Astrocyte of the spinal cord (primary cell): ENCODE data around the gene SAPCD2.

Experiments used
- DNase-seq: peaks from one replicate; pipeline ENCODE4 v3.0.0; 2011; ENCODE audit warnings: low read depth, low spot score
- H3K4me3 ChIP-seq: 2 replicates; pipeline ENCODE4 v1.5.1; 2011; ENCODE audit warnings: low read depth, mild to moderate bottlenecking, low read length, moderate library complexity
- in situ Hi-C: cut with HindIII; loops from 2 replicates; pipeline ENCODE4 v1.10.0; 2017; ENCODE audit warnings: low sequenced_read_pairs
- TF ChIP-seq, protein P1 (sequence below): IDR thresholded peaks from 2 replicates; pipeline ENCODE4 v1.5.1; 2012; ENCODE audit warnings: low read depth, mild to moderate bottlenecking, low read length, inconsistent platforms

Gene SAPCD2

DNA sequence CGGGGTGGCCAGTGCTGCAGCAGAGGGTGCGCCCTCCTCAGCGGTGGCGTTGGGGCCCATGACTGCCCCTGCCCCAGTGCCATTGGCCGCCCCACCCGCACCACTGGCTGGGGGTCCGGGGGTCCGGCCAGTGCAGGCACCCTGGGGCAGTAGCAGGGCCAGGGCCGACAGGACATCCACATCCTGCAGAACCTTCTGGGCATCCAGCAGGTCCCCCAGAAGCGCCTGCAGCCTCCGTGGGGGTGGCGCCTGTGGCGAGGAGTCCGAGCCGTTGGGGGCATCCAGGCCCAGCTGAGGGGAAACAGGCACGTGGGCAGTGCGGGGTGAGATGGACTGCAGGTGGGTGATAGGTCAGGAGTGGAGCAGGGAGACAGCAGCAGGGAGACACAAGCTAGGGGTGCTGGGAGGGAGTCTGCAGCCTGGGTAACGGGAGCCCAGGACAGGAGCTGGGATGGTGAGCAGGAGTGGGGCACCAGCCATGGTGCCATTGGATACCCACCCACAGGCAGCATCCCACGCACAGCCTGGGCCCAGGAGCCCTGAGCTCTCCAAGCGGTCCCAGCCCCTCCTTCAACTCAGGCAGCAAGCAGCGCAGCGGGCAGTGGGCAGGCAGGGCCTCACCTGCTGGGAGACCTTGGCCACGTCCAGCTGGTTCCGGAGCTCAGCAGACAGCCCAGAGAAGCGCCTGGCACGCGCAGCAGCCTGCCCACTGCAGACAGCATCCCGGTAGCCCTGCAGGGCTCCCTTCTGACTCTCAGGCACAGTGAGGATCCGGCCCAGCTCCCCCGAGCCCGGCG, 49.4 kb downstream of the SAPCD2 start:
- TF ChIP-seq, protein P1, sequence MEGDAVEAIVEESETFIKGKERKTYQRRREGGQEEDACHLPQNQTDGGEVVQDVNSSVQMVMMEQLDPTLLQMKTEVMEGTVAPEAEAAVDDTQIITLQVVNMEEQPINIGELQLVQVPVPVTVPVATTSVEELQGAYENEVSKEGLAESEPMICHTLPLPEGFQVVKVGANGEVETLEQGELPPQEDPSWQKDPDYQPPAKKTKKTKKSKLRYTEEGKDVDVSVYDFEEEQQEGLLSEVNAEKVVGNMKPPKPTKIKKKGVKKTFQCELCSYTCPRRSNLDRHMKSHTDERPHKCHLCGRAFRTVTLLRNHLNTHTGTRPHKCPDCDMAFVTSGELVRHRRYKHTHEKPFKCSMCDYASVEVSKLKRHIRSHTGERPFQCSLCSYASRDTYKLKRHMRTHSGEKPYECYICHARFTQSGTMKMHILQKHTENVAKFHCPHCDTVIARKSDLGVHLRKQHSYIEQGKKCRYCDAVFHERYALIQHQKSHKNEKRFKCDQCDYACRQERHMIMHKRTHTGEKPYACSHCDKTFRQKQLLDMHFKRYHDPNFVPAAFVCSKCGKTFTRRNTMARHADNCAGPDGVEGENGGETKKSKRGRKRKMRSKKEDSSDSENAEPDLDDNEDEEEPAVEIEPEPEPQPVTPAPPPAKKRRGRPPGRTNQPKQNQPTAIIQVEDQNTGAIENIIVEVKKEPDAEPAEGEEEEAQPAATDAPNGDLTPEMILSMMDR: no peak
- in situ Hi-C loops: no loop called here
- no peak overlapping the region for H3K4me3 ChIP-seq
- DNase-seq: no peak

DNA sequence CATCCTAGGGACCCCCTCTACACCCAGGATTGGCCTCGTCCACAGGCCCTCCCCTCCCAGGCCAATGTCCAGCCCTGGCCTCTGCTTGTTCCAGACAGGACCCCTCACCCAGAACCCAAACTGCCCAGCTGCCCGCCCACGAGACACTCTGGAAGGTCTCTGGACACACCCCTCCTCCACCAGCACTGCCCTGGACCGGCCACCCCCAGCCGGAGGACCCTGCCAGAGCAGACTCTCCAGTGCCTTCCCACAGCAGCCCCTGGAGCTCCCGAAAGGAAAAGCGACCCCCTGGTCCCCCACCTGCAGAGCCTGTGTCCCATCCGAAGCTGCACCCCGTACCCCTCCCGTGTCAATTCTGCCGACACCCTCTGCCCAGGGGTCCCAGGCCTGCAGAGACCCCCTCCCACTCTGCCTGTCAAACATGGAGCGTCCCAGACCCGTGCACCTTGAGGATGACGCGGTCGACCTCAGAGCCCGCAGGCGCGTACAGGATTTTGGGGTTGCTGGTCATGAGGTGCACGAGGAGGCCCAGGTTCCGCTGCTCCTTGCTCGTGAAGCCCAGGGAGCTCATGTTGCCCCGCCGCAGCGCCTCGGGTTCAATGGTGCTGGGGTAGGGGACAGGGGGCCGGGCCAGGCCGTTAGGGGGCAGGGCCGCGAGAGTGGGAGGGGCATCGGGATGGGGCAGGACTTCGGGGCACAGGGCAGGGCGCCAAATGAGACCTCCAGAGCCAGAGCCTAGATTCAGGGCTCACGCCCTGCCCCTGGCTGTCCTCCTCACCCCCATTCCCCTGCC, 50.3 kb downstream of the SAPCD2 start:
- no peak overlapping the region for H3K4me3 ChIP-seq
- no peak for DNase-seq
- TF ChIP-seq, protein P1: no peak
- in situ Hi-C loops: no loop called here

DNA sequence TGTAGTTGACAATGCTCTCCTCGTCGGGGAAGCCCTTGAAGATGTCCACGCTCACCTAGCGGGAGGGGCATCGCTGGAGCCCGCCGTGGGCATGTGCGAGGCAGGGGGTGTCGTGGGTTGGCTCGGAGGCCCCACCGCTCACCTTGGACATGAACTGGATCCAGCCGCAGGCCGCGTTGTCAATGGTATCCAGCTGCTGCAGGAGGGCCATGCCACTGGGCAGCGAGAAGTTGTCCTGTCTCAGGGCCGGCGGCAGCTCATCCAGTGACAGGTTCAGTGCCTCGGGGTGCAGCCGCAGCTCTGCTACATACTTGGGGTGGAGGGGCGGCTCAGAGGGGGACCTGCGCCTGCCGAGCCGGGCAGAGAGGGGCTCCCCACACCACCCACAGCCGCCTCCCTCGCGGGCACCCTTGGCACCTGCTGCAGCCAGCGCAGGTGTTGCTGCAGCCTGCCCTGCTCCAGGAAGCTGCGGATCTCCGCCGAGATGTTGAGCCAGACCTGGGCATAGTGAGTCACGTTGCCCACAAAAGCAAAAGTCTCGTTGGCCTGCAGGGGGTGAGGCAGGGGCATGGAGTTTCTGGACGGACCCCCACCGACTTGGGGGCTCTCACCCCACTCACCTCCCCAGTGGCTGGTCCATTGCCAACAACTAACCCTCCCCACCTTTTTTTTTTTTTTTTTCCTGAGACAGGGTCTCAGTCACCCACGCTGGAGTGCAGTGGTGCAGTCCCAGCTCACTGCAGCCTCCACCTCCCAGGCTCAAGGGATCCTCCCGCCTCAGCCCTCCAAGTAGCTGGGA, 51.4 kb downstream of the SAPCD2 start:
- TF ChIP-seq, protein P1: no peak
- H3K4me3 ChIP-seq: no peak overlapping the region
- in situ Hi-C loops: no loop called here
- DNase-seq: no peak

DNA sequence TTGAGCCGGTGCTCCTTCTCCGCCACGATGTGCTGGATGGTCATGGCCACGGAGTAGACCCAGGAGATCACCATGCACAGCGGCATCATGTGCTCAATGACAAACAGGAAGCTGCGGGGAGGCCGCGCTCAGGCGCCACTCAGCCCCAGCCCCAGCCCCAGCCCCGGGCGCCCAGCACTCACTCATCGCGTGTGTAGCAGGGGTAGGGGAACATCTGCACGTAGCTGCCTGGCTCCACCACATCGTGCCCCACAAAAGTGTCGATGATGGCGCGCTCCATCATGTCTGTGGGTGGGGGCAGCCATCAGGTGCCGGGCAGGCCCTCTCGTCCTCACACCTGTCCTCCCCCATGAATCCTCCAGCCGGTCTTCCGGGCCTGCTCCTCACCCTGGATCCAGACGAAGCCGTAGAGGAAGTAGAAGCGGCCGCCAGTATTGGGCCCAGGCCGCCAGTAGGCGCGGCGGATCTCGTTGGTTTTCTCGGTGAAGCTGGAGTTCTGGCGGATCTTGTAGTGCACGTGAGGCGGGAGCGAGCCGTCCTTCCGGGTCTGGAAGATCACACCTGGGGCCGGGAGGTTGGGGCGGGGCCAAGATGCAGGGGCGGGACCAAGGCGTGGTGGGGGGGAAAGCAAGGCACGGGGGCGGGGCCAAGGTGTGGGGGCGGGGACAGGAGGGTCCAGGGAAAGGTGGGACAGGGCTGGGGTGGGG, 52.4 kb downstream of the SAPCD2 start:
- DNase-seq: no peak
- no peak overlapping the region for H3K4me3 ChIP-seq
- in situ Hi-C loops: no loop called here
- TF ChIP-seq, protein P1: no peak

DNA sequence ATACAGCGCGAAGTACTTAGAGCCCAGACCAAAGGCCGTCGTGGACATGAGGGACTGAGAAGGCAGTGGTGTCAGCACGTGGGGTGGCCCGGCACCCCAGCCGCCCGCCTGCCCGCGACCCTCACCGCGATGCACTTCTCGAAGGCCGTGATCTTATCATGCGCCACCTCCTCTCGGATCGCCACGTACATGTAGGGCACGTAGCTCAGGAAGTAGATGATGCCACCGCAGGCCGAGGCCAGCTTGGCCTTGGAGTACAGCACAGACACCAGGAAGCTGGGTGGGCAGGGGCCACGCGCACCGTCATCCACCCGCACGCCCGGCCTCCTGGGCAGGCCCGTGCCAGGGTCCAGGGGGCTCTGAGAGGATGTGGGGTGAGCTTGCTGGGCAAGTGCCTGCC, 53.3 kb downstream of the SAPCD2 start:
- H3K4me3 ChIP-seq: no peak overlapping the region
- DNase-seq: no peak
- in situ Hi-C loops: no loop called here
- TF ChIP-seq, protein P1: no peak

DNA sequence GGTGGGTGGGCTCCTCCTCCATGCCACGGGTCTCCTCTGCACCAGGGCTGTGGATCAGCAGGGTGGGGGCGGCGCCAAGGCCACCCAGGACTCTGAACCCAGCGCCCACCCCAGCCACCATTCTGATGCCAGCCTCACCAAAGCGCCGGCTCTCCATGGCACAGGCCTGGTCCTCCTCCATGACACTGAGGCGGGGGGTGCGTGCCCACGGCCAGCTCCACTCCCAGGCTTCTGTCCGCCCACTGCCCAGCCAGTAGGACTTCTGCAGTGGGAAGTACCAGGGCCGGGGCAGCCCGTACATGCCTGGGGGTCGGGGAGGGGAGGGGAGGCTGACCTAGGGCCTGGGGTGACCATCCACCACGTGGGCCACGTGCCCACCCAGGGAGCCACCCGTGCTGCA, 53.9 kb downstream of the SAPCD2 start:
- TF ChIP-seq, protein P1: no peak
- DNase-seq: no peak
- H3K4me3 ChIP-seq: no peak overlapping the region
- in situ Hi-C loops: no loop called here
